Memory B cell (primary cell): ENCODE results near the gene RMDN2.
A peak's percentile ranks its signal among the peaks of the same experiment; 100 is the strongest.
"Not testable (repeated sequence)": the region's sequence is repeated elsewhere in the genome, so short reads cannot be mapped to it uniquely, and the experiment has no call there.

Source experiments
- ATAC-seq: fragments of 150-1000 bp; cut with Tn5 transposase; 2 replicates; pipeline ENCODE4 v1.10.0; 2021; ENCODE audit warnings: low read depth, mild to moderate bottlenecking, moderate library complexity
- DNase-seq, 2 donors: peaks; one replicate each; pipeline ENCODE4 v3.0.0; 2022; ENCODE audit warnings: low spot score in 2 of 2
- H3K27ac Mint-ChIP-seq: one replicate; pipeline ENCODE4 v1.8.0; 2022; ENCODE audit warnings: mild to moderate bottlenecking, moderate library complexity, mixed read lengths
- H3K27me3 Mint-ChIP-seq: one replicate; pipeline ENCODE4 v1.8.0; 2022; ENCODE audit warnings: mixed read lengths
- H3K36me3 Mint-ChIP-seq: one replicate; pipeline ENCODE4 v1.8.0; 2022; ENCODE audit warnings: mild to moderate bottlenecking, mixed read lengths
- H3K4me1 Mint-ChIP-seq: one replicate; pipeline ENCODE4 v1.8.0; 2022; ENCODE audit warnings: mixed read lengths
- H3K4me3 Mint-ChIP-seq: one replicate; pipeline ENCODE4 v1.8.0; 2022; ENCODE audit warnings: mild to moderate bottlenecking, moderate library complexity, mixed read lengths
- H3K9me3 Mint-ChIP-seq: one replicate; pipeline ENCODE4 v1.8.0; 2022; ENCODE audit warnings: mixed read lengths

The RMDN2 gene

DNA sequence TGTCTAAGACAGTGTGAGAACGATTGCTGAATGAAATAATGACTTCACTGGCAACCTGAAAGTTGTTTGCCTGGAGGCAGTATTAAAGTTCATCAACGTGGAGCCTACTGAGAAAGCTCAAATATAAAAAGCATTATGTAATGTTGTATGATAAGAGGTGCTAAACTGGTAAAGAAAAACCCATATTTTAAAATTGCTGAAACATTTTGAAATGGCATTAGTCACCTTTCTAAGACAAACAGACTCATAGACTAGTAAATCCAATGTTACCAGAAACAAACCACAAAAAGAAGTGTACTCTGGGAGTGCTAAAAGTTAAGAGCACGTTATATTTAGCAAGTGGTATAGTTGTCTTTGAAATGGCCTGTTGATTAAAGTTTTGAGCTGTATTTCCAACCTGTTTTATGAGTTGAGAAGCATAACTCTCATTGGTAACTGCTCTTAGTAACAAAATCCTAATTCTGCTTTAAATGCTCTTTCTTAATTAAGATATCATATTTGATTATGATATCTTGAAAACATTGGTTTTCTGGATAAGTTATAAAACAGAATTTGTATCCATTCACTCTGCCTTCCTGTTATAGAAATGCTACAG, 88.2 kb downstream of the RMDN2 start:
- H3K27me3 Mint-ChIP-seq, result no peaks in the 10 kb centered on the region
- no peak overlapping the region for H3K4me3 Mint-ChIP-seq
- H3K9me3 Mint-ChIP-seq, result no peaks in the 10 kb centered on the region
- H3K27ac Mint-ChIP-seq, result no peak overlapping the region
- H3K4me1 Mint-ChIP-seq, result no peaks in the 10 kb centered on the region
- DNase-seq, result no peak
- H3K36me3 Mint-ChIP-seq, result peaks cover 31% of the 10 kb centered on the region
- no peak for ATAC-seq

DNA sequence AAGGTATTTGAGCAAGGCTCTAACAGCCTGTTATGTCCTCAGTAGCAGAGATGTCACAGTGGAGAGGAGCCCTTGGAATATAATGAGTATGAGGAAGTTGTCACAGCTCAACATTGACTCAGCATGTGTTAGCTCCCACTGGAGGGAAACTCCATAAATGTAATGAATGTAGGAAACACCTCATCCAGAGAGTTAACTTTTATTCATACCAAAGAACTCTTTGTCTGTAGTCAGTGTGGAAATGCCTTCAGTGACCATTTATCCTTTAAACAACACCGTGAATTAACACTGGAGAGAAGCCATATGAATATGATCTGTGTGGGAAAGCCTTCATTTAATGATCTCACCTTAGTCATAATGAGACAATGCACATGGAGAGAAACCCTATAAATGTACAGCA, 91.1 kb downstream of the RMDN2 start:
- H3K36me3 Mint-ChIP-seq, result peaks cover 15% of the 10 kb centered on the region
- DNase-seq (no peak), ATAC-seq (no peak)
- H3K4me1 Mint-ChIP-seq, result no peaks in the 10 kb centered on the region
- H3K27me3 Mint-ChIP-seq, result no peaks in the 10 kb centered on the region
- H3K9me3 Mint-ChIP-seq, result no peaks in the 10 kb centered on the region
- H3K4me3 Mint-ChIP-seq, result no peak overlapping the region
- H3K27ac Mint-ChIP-seq, result no peak overlapping the region

DNA sequence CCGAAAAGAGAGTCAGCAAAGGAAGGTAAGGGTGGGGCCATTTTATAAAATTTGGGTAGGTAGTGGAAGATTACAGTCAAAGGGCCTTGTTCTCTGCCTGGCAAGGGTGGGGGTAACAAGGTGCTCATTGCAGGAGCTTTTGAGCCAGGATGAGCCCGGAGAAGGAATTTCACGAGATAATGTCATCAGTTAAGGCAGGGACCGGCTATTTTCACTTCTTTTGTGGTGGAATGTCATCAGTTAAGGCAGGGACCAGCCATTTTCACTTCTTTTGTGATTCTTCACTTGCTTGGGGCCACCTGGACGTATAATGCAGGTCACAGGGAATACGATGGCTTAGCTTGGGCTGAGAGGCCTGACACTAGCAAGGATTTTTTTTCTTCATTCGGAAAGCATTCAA, 92.7 kb downstream of the RMDN2 start:
- no peak overlapping the region for H3K27ac Mint-ChIP-seq
- ATAC-seq, result no peak
- no peak for DNase-seq
- no peaks in the 10 kb centered on the region for H3K27me3 Mint-ChIP-seq
- H3K36me3 Mint-ChIP-seq, result peaks cover 5% of the 10 kb centered on the region
- H3K4me1 Mint-ChIP-seq, result no peaks in the 10 kb centered on the region
- H3K4me3 Mint-ChIP-seq, result no peak overlapping the region
- no peaks in the 10 kb centered on the region for H3K9me3 Mint-ChIP-seq

DNA sequence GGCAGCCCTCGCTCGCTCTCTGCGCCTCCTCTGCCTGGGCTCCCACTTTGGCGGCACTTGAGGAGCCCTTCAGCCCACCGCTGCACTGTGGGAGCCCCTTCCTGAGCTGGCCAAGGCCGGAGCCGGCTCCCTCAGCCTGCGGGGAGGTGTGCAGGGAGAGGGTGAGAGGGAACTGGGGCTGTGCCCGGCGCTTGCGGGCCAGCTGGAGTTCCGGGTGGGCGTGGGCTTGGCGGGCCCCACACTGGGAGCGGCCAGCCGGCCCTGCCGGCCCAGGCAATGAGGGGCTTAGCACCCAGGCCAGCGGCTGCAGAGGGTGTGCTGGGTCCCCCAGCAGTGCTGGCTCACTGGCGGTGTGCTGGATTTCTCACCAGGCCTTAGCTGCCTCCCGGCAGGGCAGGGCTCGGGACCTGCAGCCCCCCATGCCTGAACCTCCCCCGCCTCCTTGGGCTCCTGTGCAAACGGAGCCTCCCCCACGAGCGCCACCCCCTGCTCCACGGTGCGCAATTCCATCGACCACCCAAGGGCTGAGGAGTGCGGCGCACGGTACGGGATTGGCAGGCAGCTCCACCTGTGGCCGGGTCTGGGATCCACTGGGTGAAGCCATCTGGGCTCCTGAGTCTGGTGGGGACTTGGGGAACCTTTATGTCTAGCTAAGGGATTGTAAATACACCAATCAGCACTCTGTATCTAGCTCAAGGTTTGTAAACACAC, 95.4 kb downstream of the RMDN2 start:
- not testable (repeated sequence) for DNase-seq, ATAC-seq, H3K4me1 Mint-ChIP-seq, H3K27ac Mint-ChIP-seq, H3K4me3 Mint-ChIP-seq, H3K27me3 Mint-ChIP-seq, H3K36me3 Mint-ChIP-seq, H3K9me3 Mint-ChIP-seq

DNA sequence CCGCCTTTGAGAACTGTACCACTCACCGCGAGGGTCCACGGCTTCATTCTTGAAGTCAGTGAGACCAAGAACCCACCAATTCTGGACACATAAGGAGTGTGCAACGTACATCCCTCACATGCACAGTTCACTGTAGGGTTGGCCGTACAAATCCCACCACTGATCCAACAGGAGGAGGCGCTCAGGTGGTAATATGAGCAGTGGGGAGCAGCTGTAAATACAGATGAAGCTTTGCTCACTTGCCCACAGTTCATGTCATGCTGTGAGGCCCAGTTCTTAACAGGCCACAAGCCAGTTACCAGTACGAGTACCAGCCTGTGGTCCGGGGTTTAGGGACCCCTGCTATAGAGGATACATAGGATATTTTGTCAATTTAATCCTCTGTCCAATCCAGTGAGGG, 96.5 kb downstream of the RMDN2 start:
- DNase-seq (no peak), ATAC-seq (no peak)
- no peaks in the 10 kb centered on the region for H3K27me3 Mint-ChIP-seq
- H3K4me1 Mint-ChIP-seq, result no peaks in the 10 kb centered on the region
- H3K4me3 Mint-ChIP-seq, result no peak overlapping the region
- peaks cover 1% of the 10 kb centered on the region for H3K9me3 Mint-ChIP-seq
- no peaks in the 10 kb centered on the region for H3K36me3 Mint-ChIP-seq
- no peak overlapping the region for H3K27ac Mint-ChIP-seq

DNA sequence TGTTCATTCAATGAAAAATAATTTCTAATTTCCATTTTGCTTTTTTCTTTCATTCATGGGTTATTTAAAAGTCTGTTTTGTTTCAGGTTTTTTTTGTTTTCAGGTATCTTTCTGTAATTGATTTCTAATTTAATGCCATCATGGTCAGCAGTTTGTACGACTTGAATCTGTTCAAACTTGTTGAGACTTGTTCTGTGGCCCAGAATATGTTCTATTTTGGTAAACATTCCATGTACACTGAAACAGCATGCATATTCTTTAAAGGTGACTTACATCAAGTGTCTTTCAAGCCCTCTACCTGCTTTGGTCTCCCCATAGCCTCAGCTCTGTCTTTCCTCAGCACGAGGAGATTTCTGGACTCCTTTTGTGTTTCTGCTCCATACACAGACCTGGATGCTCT, 101.8 kb downstream of the RMDN2 start:
- DNase-seq (no peak), ATAC-seq (no peak)
- Mint-ChIP-seq H3K27ac (no peak overlapping the region), H3K4me1 (no peaks in the 10 kb centered on the region), H3K27me3 (peaks cover 3% of the 10 kb centered on the region), H3K4me3 (no peak overlapping the region), H3K9me3 (peaks cover 1% of the 10 kb centered on the region), H3K36me3 (peaks cover 3% of the 10 kb centered on the region)

DNA sequence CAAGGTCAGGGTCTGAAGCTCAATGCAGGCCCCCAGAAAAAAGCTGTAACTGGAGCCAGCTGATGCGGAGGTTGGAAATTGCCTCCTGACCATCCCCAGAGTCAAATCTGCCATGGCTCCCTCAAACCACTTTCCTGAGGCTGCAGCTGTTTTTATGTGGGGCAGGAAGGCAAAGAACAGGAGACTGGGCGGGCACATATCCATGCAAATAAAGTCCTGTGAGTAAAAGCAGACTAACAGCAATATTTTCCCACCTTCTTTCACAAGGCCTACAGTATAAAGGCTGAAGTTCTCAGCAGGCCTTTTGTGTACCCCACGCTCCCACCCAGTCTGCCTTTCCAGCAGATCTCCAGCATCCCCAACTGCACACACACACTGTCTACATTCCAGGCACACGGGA, 103.7 kb downstream of the RMDN2 start:
- no peak for DNase-seq
- Mint-ChIP-seq H3K27me3 (peaks cover 3% of the 10 kb centered on the region), H3K9me3 (peaks cover 1% of the 10 kb centered on the region), H3K4me1 (peaks cover 3% of the 10 kb centered on the region), H3K27ac (no peak overlapping the region), H3K36me3 (peaks cover 3% of the 10 kb centered on the region), H3K4me3 (no peak overlapping the region)
- no peak for ATAC-seq

DNA sequence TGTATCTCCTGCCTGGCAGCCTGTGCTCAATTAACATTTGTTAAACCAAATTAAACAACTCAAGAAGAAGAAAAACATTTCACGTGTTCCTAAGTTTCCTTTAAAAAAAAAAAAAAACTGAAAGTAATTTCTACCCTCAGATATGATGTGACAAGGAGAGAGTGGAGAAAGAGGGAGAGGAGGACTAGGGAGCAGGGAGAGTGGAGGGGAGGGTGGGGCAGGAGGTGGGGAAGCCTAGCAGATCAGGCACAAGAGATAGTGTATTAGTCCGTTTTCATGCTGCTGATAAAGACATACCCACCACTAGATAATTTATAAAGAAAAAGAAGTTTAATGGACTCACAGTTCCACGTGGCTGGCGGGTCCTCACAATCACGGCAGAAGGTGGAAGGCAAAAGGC, 104.4 kb downstream of the RMDN2 start:
- ATAC-seq (no peak), DNase-seq (no peak)
- Mint-ChIP-seq H3K36me3 (peaks cover 3% of the 10 kb centered on the region), H3K9me3 (no peaks in the 10 kb centered on the region), H3K4me3 (no peak overlapping the region), H3K27me3 (peaks cover 4% of the 10 kb centered on the region), H3K27ac (no peak overlapping the region), H3K4me1 (peaks cover 3% of the 10 kb centered on the region)

DNA sequence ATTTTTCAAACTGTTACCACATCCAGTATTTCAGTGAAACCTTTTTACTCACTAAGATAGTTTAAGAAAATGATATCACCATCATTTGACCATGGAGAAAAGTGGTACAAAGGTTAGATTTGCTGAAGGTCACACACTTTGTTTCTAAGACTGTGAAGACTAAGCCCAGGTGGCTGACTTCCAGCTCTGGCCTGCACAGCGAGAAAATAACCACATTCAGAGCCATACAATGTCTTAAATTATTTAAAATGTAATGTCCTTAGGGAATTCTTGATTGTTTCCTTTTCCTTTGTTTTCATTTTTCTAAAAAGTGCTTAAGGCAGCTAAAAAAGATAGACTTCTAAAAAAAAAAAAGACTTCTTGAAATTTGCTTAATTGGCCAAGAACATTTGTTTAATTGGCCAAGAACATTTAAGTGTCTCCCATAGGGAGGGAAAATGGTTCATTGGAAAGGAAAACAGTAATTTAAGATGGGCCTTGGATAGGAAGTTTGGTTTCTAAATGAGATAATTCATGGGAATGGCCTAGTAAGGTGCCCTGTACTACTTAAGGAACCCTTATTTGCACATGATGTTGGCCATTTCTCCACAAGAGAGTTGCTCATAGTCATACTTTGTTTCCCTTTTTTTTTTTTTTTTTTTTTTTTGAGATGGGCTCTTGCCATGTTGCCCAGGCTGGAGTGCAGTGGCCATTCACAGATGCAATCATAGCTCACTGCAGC, 105.7 kb downstream of the RMDN2 start:
- no peak for DNase-seq
- ATAC-seq, result no peak
- H3K27ac Mint-ChIP-seq, result no peak overlapping the region
- no peaks in the 10 kb centered on the region for H3K9me3 Mint-ChIP-seq
- peaks cover 4% of the 10 kb centered on the region for H3K27me3 Mint-ChIP-seq
- H3K36me3 Mint-ChIP-seq, result peaks cover 3% of the 10 kb centered on the region
- peaks cover 3% of the 10 kb centered on the region for H3K4me1 Mint-ChIP-seq
- H3K4me3 Mint-ChIP-seq, result no peak overlapping the region

DNA sequence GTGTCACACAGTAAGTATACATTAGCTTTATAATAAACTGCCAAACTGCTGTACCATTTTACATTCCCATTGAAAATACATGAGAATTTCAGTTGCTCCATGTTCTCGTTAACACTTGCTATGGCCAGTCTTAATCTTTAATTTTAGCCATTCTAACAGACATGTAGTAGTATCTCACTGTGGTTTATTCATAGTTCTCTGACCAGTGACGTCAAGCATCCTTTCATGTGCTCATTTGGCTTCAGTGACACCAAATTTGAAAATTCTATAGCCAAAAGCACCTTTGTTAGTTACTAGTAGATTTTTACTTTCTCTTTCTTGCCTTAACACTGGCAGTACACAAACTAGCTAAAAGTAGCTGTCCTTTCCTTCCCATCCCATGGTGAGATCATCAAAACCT, 107.9 kb downstream of the RMDN2 start:
- H3K4me1 Mint-ChIP-seq, result peaks cover 7% of the 10 kb centered on the region
- H3K27me3 Mint-ChIP-seq, result peaks cover 11% of the 10 kb centered on the region
- DNase-seq (no peak), ATAC-seq (no peak)
- H3K9me3 Mint-ChIP-seq, result no peaks in the 10 kb centered on the region
- peaks cover 3% of the 10 kb centered on the region for H3K36me3 Mint-ChIP-seq
- H3K27ac Mint-ChIP-seq, result no peak overlapping the region
- no peak overlapping the region for H3K4me3 Mint-ChIP-seq

DNA sequence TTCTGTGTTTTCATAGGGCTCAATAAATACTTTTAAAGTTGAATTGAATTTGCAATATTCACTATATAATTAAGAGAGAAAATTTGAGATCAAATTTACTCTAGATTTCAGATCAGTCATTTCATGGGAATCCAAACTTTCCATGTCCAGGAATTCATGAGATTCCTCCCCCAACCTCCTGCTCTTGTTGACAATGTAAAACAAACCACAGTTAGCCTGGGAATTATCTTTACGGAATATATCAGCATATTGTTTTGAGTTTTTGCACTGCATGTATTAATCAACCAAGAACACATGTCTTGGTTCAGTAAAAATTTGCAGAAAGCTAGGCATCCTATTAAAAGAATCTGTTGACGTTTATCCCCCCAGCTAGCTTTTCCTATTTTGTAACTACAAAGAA, 108.6 kb downstream of the RMDN2 start:
- Mint-ChIP-seq H3K27me3 (peaks cover 13% of the 10 kb centered on the region), H3K9me3 (no peaks in the 10 kb centered on the region), H3K4me1 (peaks cover 10% of the 10 kb centered on the region), H3K4me3 (no peak overlapping the region), H3K27ac (no peak overlapping the region), H3K36me3 (peaks cover 3% of the 10 kb centered on the region)
- DNase-seq, result no peak
- no peak for ATAC-seq

DNA sequence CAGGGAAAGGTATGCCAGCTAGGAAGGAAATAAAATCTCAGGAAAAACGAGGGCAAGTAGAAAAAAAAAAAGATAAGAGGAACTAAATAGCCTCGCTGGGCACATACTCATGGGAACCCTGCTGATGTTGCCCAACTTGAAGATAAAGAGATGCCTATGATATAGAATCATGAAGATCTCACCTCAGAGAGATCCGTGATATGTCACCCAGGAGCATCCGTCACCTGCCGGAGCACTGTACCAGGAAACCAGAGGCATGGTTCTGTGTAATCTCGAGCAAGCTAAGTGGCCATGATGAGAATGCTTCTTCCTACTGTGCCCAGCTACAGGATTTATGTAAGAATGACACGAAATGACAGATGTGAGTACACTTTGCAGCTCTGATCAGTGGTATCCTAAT, 110.9 kb downstream of the RMDN2 start:
- DNase-seq (no peak), ATAC-seq (no peak)
- peaks cover 13% of the 10 kb centered on the region for H3K4me1 Mint-ChIP-seq
- no peaks in the 10 kb centered on the region for H3K36me3 Mint-ChIP-seq
- no peak overlapping the region for H3K27ac Mint-ChIP-seq
- no peak overlapping the region for H3K4me3 Mint-ChIP-seq
- no peaks in the 10 kb centered on the region for H3K9me3 Mint-ChIP-seq
- peaks cover 19% of the 10 kb centered on the region for H3K27me3 Mint-ChIP-seq

DNA sequence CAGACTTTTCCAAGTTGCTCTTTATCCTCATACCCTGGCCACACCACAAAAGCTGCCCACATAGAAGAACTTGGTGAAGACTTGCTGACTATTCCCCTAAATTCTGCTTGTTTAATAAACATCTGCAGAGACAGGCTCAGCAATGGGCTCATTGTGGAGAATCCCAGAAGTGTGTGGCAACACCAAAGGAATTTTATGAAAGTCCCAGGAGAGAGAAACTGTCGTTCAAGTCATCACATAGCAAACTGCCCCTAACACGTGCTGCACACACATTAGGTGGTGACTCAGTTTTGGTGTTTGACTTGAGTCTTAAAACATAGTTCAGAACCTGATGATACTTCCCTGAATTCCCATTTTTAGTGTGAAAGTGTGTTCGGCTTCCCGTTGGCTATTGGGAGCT, 112.2 kb downstream of the RMDN2 start:
- H3K27ac Mint-ChIP-seq, result no peak overlapping the region
- no peaks in the 10 kb centered on the region for H3K36me3 Mint-ChIP-seq
- H3K4me3 Mint-ChIP-seq, result peak overlapping the region; percentile 73
- no peak for ATAC-seq
- DNase-seq, result no peak
- H3K27me3 Mint-ChIP-seq, result peaks cover 19% of the 10 kb centered on the region
- no peaks in the 10 kb centered on the region for H3K9me3 Mint-ChIP-seq
- H3K4me1 Mint-ChIP-seq, result peaks cover 13% of the 10 kb centered on the region

DNA sequence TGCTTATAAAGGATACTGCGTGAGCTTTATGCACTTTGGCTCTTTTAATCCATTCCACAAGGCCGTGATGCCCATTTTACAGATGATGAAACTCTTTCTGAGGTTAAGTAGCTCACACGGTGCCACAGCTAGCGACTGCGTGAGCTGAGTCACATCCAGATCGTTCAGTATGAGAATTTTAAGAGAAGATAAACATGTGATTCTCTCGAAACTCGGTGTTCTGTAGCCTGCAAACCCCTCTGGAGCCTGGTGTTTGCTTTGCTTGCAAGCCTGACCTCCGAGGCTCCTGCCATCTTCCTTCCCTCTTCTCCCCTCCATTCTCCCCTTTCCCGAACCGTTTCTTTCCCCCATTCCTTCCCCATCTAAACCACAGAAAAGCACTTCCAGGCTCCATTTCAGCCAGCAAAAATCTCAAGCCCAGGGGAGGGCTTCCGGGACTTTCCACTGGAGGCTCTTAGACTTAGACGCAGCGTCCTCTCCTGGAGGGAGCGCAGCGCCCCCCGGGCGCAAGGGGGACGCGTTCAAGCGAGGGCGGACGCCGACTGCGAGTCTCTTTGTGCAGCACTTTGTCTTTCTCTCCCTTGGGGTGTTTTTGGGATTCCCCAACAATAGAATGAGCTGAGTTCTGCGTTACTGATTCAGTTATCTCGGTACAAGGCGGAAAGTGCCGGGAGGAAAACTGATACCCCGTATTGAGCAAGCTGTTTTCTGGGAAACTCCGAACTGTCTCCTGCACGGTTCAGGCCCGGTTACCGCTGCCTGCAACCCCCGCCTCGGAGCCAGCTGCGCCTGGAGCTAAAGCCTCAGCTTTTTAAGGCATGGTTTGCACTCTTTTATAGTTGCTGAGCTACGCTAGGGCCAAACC, 112.9 kb downstream of the RMDN2 start:
- Mint-ChIP-seq H3K4me1 (peaks cover 13% of the 10 kb centered on the region), H3K27ac (no peak overlapping the region), H3K4me3 (peak overlapping the region; percentile 73), H3K36me3 (no peaks in the 10 kb centered on the region), H3K9me3 (no peaks in the 10 kb centered on the region), H3K27me3 (peaks cover 19% of the 10 kb centered on the region)
- peak; percentile 77 for ATAC-seq
- peak; percentile 7 to 16 for DNase-seq
